HG03025 (cell line): ENCODE results near the gene SPAG17.
A peak's percentile ranks its signal among the peaks of the same experiment; 100 is the strongest.

ENCODE experiments used
- ATAC-seq: cut with Tn5 transposase; IDR thresholded peaks from one replicate; pipeline ENCODE4 v1.9.1; 2021; ENCODE audit warnings: mild to moderate bottlenecking, moderate library complexity; ENCODE audit not compliant: unreplicated experiment, low FRiP score

The SPAG17 gene

DNA sequence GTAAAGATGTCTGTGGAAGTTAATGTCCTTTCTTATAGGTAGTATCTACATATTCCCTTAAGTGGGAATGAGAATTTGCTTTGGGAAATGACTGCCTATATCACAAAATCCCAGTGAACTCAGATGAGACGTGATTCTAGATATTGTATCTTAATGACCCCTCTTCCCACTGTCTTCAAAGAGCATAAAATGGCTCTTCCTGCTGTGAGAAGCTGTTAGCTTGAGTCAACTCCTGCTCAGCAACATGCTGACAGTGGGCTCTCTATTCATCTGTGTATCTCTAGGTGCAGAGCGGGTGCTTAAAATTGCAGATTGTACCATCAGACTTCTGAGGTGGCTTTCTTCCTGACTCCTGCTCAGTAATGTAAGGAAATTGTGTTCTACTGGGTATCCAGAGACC lies 100.6 kb downstream of the SPAG17 start:
- no peak for ATAC-seq

DNA sequence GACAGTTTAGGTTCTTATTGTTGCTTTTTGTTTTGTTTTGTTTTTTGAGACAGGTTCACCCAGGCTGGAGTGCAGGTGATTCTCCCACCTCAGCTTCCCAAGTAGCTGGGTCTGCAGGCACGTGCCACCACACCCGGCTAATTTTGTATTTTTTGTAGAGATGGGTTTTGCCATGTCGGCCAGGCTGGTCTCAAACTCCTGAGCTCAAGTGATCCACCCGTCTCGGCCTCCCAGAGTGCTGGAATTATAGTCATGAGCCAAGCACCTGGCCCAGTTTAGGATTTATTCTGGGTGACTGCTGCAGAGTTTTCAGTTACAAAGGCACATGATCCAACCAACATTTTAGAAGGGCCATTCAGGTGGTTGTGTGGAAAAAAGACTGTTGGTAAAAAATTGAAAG lies 102.0 kb downstream of the SPAG17 start:
- no peak for ATAC-seq

DNA sequence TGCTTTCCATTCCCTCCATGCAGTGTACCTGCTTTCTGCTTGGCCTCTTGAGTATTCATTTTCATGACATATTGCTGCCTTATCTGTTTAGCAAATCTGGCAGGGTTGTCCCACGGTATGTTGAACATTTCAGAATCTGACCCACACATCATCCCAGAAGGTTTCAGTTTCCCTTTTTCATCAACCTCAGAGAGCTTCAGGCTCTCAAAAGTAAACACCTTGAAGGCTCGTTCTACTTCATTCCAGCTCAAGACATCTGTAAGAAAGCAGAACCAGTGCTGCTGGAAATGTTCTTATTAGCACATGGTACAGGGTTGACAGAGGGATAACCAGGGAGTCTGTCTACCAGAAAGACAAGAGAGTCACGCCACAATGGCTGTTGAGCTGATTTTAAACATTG lies 103.6 kb downstream of the SPAG17 start:
- peak; percentile 93 for ATAC-seq

DNA sequence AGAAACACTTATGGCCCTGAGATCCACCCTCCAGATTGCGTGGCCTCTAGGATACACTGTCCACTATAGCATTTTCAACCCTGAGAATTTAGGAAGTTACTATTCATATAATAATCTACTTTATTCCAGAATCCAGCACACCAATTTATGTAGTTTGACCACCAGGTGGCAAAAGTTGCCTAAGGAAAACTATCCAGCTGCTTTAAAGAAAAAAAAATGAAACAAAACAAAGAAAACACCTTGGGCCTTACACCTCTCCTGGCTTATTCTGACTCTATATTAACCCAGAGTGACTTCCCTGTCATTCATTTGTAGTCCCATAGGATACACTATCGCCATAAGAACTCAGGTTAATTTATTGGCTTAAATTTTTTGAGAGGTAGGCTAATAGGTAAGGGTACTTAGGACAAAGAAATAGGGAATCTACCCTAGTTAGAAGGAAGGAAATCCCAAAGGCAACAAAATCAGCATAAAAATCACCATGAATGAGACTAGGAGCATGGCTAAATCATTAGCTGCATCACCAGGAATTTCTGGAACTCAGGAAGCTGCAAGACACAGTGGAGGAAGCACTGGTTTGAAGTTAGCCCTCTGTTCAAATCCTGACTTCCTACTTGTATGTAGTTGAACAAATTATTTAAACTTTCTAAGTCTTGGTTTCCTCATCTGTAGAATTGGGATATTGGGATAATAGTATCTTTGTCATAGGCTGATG lies 107.5 kb downstream of the SPAG17 start:
- ATAC-seq = no peak

DNA sequence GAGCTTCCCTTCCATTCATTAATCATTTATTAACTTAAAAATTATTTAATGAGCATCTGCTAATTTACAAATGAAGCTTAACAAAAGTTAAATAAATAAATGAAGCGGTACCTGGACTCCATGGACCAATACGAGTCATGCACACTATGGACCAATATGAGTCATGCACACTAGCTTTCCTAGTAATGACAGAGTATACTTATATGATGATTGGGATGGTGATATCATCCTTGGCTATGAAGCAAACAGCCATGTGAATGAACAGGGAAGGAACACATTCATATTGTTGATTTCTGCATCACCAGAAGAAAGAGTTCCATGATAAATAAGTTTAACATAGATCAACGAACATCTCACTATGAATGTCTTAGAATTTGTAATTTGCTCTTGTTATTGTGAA lies 109.9 kb downstream of the SPAG17 start:
- no peak for ATAC-seq

DNA sequence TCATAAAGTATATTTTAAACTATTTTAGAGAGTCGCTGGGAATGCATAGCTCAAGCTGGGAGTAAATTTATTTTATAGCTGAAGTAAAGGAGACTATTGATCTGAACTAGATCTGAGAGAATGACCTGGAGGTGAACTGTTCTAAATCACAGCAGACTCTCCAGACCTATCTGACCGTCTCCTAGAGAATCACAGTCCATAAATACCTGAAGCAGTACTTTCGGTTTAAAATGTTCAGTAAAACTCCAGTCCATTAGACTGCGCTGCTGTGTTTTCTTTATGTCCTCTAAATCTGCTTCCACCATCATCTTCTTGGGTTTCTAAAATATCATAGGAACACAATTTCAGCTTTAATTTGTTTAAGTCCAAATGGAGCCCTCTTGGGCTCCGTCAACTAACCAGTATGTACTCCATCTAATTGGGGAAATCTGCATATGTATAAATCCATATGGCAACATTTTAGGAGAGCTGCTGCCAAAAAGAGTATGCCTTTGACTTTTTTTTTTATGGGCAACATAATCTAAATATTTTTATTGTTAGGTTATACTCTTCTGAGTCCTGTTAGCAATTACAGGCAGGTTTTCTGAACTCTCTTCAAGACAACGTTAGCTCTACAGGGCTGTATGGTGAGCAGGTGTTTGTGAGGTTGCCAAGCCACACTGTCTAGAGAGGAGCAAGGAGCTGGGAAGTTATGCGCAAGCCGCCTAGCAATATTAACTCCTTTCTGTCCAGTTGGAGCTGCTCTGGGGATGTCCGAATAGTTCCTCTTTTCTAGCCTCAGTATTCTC lies 111.2 kb downstream of the SPAG17 start:
- ATAC-seq = no peak

DNA sequence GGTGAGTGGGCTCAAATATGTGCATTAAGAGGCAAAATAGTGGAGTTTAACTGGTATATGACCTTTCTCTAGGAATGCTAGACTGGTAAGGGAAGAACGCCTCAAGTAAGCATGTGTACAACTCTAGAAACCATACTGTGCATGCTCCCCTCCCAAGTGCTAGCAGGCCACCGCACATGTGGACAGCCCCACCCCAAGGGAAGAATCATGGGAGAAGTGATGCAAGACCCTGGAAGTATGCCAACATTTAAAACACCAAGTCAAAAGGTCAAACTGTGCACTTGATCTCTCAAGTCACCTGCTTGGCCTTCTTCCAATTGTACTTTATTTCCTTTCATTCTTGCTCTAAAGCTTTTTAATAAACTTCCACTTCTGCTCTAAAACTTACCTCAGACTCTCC lies 135.0 kb downstream of the SPAG17 start:
- no peak for ATAC-seq

DNA sequence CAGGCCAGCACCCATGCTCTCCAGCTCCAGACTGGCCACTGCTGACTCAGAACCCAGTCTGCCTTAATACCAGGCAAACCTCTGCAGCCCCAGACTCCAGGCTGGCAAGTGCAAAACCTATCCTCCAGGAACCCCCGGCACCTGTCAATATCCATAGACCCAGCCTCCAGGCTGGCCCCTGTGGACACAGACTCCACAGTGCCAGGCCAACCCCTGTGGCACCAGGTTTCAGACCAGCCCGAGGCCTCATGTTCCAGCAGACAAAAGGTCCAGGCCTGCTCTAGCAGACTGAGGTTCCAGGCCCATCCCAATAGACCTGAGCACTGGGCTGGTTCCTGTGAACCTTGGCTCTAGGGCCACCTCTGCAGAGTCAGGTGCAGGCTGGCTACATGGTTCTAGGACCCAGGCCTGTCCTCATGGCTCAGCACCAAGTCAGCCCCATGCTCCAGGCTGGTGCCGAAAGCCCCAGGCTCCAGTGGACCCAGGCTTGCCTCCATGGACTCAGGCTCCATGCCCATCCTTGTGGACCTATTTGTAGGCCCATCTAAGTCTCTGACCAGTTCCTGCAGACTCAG lies 137.3 kb downstream of the SPAG17 start:
- no peak for ATAC-seq

DNA sequence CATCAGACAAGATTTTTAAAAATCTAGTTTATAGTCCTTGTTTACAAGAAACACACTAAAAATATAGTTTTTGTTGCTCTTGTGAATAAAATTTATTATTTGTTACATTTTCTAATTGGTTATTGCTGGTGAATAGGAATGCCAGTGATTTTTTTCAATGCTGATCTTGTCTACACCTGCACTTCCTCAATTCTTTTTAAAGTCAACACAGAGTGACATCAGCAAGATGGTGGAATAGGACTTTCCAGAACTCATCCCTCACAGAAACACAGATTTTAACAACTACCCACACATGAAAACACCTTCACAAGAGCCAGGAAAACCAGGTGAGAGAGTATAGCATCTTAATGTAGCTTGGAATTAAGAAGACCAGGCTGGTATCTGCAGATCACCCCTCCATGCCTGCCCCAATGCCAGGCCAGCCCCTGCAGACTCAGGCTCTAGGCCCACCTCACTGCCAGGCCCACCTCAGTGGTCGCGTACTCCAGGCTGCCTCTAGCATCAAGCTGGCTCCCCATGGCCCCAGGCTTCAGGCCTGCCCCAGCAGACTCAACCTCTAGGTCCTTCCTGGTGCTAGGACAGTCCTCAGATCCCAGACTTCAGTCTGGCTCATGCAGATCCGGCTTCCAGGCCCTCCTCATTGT lies 137.9 kb downstream of the SPAG17 start:
- no peak for ATAC-seq

DNA sequence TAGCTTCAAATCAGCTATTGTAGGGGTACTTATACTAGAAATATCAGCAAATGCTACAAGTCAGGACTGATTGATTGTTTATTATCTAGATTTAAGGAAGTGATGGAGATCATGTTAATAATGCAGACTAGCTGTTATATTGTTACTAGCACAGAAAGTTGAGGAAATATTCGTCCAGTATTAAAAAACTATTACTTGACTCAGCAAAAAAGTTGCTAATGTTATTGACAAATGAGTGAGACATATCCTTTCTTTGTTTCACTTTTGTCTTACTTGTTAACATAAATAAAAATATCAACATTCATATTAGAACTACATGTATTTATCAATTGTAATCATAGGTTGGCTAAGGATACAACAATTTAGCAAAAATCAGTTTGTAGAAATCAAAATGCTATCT lies 141.4 kb downstream of the SPAG17 start:
- ATAC-seq = no peak

DNA sequence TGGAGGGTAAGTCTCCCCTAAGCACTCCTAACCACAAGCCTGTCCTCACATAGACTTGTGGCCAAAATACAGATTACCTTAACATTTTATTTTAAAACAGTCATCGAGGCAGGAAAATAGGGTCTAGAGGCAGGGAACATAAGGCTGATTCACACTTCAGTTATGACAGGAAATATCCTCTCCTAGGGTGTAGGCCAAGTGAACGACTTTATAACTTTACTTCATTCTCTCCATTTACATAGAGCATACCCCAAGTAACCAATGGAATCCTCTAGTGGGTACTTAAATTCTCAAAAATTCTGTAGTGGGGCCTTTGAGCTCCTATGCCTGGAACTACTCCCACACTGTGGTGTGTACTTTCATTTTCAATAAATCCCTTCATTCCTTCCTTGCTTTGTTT lies 142.5 kb downstream of the SPAG17 start:
- ATAC-seq = no peak

DNA sequence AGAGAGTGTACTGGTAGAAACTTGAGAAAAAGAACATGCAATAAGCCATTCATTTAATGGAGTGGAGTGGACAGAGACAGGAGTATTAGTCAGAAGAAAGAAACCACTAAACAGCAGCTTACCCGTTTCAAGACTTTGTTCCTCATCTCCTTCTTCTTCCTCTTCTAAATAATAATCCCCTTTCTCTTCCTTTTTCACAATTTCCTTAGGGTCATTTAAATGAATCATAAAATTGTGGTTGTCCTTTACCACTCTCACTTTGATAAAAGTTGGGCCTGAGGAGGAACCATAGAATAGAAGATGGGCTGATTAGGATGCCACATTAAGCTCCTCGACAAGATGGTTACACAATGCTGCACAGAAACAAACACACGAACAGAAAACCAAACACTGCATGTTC lies 145.9 kb downstream of the SPAG17 start:
- ATAC-seq = no peak

DNA sequence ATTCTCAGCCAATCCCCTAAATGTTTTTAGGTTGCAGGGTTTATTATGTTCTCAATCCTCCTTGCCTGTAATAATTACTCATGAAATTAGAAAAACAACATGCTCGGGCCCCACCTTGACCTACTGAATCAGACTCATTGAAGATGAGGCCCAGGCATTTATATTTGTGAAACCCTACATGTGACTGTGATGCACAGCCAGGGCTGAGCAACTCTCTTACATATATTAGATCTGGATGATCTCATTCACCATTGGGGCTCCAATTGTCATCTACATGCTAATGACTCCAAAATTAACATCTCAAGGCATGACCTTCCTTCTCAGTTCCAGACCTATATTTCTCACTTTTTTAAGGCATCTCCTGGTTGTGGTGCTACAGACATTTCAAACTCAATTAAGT lies 152.1 kb downstream of the SPAG17 start:
- no peak for ATAC-seq

DNA sequence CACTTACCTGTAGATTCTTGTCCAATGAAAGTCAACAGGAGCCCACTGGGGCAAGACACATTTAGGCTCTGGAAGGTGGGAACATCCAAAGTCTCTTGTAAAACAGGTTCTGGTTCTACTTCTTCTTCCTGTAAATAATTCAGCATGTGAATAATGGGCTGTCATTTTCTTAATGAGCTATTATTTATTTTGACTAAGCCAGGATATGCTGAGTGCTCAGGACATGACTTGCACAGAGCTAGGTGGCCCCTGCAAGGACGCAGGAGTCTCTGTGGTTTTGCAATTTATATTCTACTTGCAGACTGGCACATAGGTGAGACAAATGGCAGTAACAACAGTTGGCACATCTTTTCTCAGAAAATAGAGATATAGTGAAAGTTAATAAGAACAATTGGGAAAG lies 156.8 kb downstream of the SPAG17 start:
- no peak for ATAC-seq

DNA sequence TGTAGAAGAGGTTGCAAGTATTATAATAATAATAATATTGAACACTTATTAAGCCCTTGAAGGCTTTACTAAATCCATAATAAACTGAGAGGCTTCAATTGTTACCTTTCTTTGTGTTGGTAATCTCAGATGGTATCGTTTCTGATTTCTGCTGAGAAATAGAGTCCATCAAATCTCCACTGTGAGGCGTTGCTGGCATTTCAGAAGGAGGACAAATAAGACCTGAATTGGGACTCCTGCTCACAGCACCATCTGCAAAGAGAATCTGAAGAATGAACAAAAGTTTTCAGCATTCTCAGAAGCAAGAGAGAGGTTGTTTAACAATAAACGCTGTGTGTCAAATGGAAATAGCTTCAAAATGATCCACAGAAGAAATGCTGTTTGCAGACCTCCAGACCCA lies 161.8 kb downstream of the SPAG17 start:
- ATAC-seq = no peak

DNA sequence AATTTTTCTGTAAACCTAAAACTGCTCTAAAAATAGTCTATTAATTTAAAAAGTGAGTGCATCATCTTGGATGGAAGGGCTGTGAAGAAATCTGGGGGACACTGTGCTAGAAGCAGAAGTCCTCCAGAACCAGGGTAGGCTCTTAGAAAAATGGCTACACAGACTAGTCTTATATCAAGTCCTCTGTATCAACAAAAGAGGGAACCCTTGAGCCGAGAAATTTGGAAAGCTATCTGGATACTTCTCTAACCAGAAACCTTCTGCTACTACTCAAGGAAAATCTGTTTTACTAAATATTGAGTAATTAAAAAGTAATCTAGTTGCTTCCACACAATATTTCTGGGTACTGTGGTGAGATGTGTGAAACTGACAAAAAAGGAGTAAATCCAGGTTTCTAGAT lies 163.4 kb downstream of the SPAG17 start:
- no peak for ATAC-seq

DNA sequence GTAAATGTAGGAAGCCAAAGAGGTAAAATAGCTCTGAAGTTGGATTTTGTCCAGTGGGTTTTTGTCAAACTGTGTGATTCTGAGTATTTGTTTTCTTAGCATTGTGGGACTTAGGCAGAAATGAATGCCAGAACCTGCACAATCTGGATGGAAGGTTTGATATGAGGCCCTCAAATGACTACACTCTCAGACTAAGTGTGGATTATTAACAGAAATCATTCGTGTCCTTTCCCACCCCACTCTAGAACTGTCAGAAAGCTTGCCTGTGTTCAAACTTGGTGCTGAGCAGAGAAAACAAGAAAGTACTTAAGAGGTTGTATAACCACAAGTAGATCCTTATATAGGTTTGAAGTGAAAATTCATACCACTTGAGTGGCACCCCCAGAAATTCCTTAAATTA lies 167.0 kb downstream of the SPAG17 start:
- ATAC-seq = no peak

DNA sequence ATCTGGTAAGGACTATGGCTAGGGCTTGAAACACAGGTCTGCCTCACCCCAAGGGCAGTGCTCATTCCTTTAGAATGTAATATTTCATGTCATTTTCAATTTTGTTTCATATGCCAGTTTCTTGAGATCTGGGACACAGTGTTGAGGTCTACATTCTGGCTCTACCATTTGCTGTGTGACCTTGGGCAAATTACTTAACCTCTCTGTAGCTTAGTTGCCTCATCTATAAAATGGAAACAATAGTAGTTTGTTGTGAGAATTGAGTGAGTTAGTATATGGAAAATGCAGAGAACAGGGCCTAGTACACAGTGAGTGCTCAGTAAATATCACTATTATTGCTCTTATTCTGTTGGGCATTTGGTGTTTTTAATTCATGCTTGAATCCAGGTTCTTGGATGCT lies 171.1 kb downstream of the SPAG17 start:
- ATAC-seq = no peak

DNA sequence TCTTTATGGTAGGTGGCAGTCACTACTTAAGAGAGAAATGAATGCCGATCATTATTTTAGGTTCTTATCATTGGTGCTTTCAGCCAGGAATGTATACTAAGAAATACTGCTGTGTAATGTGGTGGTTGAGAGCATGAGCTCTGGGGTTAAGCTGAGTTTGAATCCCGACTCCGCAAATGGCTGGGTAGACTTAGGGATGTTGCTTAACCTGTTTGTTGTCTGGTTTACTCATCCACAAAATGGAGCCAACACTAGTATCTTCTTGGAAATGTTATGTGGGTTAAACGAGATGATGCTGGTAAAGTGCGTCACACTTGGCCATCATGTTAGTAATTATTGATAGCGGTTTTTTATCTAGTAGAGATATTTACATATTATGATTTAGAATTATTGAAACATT lies 171.7 kb downstream of the SPAG17 start:
- ATAC-seq = no peak

DNA sequence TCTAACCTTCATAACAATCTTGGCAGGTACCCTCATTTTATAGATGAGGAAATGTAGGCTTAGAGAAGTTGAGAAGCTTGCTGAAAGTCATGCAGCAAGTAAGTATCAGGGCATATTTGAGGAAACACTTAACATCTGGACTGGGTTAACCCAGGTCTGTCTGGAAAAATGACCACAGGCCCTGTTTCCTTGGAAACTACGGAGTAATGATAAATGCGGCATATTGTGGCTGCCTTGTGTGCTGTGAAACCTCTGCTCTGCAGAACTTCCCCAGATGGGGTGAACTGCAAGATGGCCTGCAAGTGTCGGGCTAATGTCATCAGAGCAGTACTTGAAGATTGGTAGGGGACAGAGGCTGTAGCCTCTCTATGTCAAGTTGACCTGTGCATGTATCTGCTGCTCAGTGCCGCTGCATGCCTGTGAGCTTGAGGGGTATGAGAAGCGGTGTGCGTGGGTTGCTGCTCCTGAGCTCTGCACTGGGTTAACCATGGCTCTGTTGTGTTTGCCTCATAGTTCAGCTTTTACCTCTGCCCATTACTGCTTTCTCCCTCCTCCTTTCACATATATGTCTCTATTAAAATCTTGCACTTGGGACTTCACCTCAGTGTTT lies 172.4 kb downstream of the SPAG17 start:
- no peak for ATAC-seq

DNA sequence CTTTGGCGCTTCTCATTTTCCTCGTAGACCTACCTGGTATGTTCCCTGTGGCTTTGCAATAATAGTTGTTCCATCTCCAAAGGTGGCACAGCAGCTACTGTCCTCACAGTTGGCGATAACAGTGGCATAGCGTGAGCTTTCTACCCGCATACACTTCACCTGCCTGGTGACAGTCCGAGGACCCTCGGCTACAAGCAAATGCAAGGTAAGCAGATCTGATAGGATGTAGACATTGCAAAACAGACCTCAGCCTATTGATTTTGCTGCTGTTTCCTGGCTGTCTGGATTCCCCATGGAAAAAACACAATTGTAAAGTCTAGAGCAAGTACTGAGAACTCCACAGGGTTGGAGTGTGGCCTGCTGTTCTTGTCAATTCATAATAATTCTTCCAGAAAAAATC lies 177.0 kb downstream of the SPAG17 start:
- no peak for ATAC-seq
